Mesenchymal stem cell (in vitro differentiated cells and primary cell): ENCODE data around the gene POTED. TPM values are rescaled to one million over a fixed set of nuclear protein-coding genes. Genes with fewer than 3 reads are reported as not detected.
"Not testable (repeated sequence)": the region's sequence is repeated elsewhere in the genome, so short reads cannot be mapped to it uniquely, and the experiment has no call there.

Experiments
- DNase-seq: peaks from one replicate; pipeline ENCODE4 v3.0.0-alpha.2; 2013
- H2AFZ ChIP-seq: one replicate; pipeline ENCODE4 v1.6.1; 2013; ENCODE audit warnings: low read depth, mild to moderate bottlenecking, control low read depth, inconsistent platforms, low read length, moderate library complexity
- H2AK5ac ChIP-seq: 2 replicates; pipeline ENCODE4 v1.6.1; 2013; ENCODE audit warnings: low read length, moderate library complexity, mild to moderate bottlenecking, inconsistent platforms; ENCODE audit not compliant: severe bottlenecking
- H2BK120ac ChIP-seq: one replicate; pipeline ENCODE4 v1.6.1; 2013; ENCODE audit warnings: low read depth, mild to moderate bottlenecking, inconsistent platforms, low read length, moderate library complexity
- H2BK12ac ChIP-seq, 2 experiments: one replicate each; pipeline ENCODE4 v1.6.1; 2013; ENCODE audit warnings: inconsistent platforms in 2 of 2, low read length in 2 of 2, mild to moderate bottlenecking in 2 of 2, moderate library complexity in 2 of 2, control low read depth in 1 of 2
- H2BK15ac ChIP-seq: one replicate; pipeline ENCODE4 v1.6.1; 2013; ENCODE audit warnings: mild to moderate bottlenecking, low read depth, inconsistent platforms; ENCODE audit not compliant: poor library complexity, severe bottlenecking
- H2BK5ac ChIP-seq: 2 replicates; pipeline ENCODE4 v1.6.1; 2013; ENCODE audit warnings: low read depth, mild to moderate bottlenecking, low read length, control low read depth, inconsistent platforms; ENCODE audit not compliant: poor library complexity, severe bottlenecking
- H3K14ac ChIP-seq, 2 experiments: one replicate each; pipeline ENCODE4 v1.6.1; 2013; ENCODE audit warnings: inconsistent platforms in 2 of 2, low read length in 2 of 2, control low read depth in 1 of 2, mild to moderate bottlenecking in 1 of 2, moderate library complexity in 1 of 2
- H3K18ac ChIP-seq, 2 experiments: one replicate each; pipeline ENCODE4 v1.6.1; 2013; ENCODE audit warnings: inconsistent platforms in 2 of 2, low read length in 2 of 2, control low read depth in 1 of 2, low read depth in 1 of 2, mild to moderate bottlenecking in 1 of 2
- H3K23ac ChIP-seq, 2 experiments: one replicate each; pipeline ENCODE4 v1.6.1; 2013; ENCODE audit warnings: inconsistent platforms in 2 of 2, low read length in 2 of 2, mild to moderate bottlenecking in 2 of 2, moderate library complexity in 2 of 2, control low read depth in 1 of 2
- H3K27ac ChIP-seq: 2 replicates; pipeline ENCODE4 v1.5.1; 2013; ENCODE audit warnings: mild to moderate bottlenecking, moderate library complexity, low read length, control low read depth, inconsistent platforms; ENCODE audit not compliant: poor library complexity, severe bottlenecking
- H3K27me3 ChIP-seq, 2 experiments: 2 replicates each; pipeline versions ENCODE4 v1.6.1 to v1.7.0; 2013; ENCODE audit warnings: low read length in 2 of 2, mild to moderate bottlenecking in 2 of 2, moderate library complexity in 2 of 2, control low read depth in 1 of 2, inconsistent platforms in 1 of 2; ENCODE audit not compliant: control insufficient read depth in 1 of 2, insufficient read depth in 1 of 2
- H3K36me3 ChIP-seq, 2 experiments: 2 replicates each; pipeline versions ENCODE4 v1.6.1 to v1.7.0; 2013; ENCODE audit warnings: low read length in 2 of 2, control low read depth in 1 of 2, inconsistent platforms in 1 of 2, low read depth in 1 of 2, mild to moderate bottlenecking in 1 of 2; ENCODE audit not compliant: insufficient read depth in 2 of 2, control insufficient read depth in 1 of 2
- H3K4ac ChIP-seq, 2 experiments: one replicate each; pipeline ENCODE4 v1.6.1; 2013; ENCODE audit warnings: inconsistent platforms in 2 of 2, low read length in 2 of 2, mild to moderate bottlenecking in 2 of 2, moderate library complexity in 2 of 2, control low read depth in 1 of 2, low read depth in 1 of 2
- H3K4me1 ChIP-seq: 2 replicates; pipeline ENCODE4 v1.6.1; 2013; ENCODE audit warnings: low read depth, low read length, control low read depth; ENCODE audit not compliant: control insufficient read depth, insufficient read depth
- H3K4me2 ChIP-seq: 2 replicates; pipeline ENCODE4 v1.6.1; 2013; ENCODE audit warnings: low read length, mild to moderate bottlenecking, inconsistent platforms; ENCODE audit not compliant: poor library complexity, severe bottlenecking
- H3K4me3 ChIP-seq, 2 experiments: 2 replicates each; pipeline versions ENCODE4 v1.5.1 to v1.7.0; 2013; ENCODE audit warnings: low read length in 2 of 2, mild to moderate bottlenecking in 2 of 2, control low read depth in 1 of 2, low read depth in 1 of 2; ENCODE audit not compliant: insufficient read depth in 1 of 2
- H3K79me1 ChIP-seq: replicated peaks from 2 replicates; pipeline ENCODE4 v1.6.1; 2013; ENCODE audit warnings: mild to moderate bottlenecking, control low read depth, low read length, inconsistent platforms; ENCODE audit not compliant: poor library complexity, severe bottlenecking
- H3K9ac ChIP-seq: 2 replicates; pipeline ENCODE4 v1.7.0; 2013; ENCODE audit warnings: mild to moderate bottlenecking, low read length, moderate library complexity
- H3K9me3 ChIP-seq: 2 replicates; pipeline ENCODE4 v1.7.0; 2013; ENCODE audit warnings: mild to moderate bottlenecking, low read length; ENCODE audit not compliant: control insufficient read depth
- H4K8ac ChIP-seq: one replicate; pipeline ENCODE4 v1.6.1; 2013; ENCODE audit warnings: inconsistent platforms, mild to moderate bottlenecking, low read length, moderate library complexity
- H4K91ac ChIP-seq: one replicate; pipeline ENCODE4 v1.6.1; 2013; ENCODE audit warnings: mild to moderate bottlenecking, low read length, inconsistent platforms
- WGBS: methylation state at CpG from one replicate; pipeline ENCODE4 v1.1.7; 2013; ENCODE audit warnings: mixed read lengths; 5-methylcytosine and 5-hydroxymethylcytosine counted together
- polyA plus RNA-seq, 2 experiments: library from polyadenylated mRNA; stranded (reverse); fragments of 200-250 nt; gene quantifications; one replicate each; pipeline ENCODE4 v1.2.3, GENCODE V29; 2013
- small RNA-seq: library from polyadenylated mRNA; stranded (forward); fragments of <200 nt; extraction: miRNeasy Mini kit (QIAGEN cat#:217004); gene quantifications from one replicate; pipeline ENCODE3, GENCODE V24; 2013; ENCODE audit warnings: low read depth

The POTED gene
- polyA plus RNA-seq (2013, experiment 1 of 2): not detected
- not detected for polyA plus RNA-seq (2013, experiment 2 of 2)

DNA sequence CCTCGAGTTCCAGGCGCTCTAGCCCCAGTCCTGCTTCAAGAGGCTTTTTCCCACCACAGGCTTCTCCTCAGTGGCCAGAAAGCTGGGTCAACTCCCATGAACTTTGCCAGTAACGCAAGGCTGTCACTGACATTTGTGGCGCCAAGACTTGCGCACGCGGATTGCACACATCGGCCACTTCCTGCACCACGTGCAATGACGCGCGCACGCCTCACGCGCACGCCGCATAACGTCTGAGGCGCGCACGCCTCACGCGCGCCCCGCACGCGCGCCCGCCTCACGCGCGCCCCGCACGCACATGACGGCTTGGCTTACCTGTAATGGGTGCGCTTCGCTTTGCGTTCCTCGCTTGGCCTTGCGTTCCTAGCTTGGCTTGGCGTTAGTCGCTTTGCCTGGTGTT, at the start of gene POTED:
Gene POTED, plus strand, starts transcription at position 301 of the 400 bp plus-strand sequence. CDS start 452 bp downstream, outside the sequence.
- H3K9me3 ChIP-seq, H3K27me3 ChIP-seq, H3K23ac ChIP-seq, H2BK120ac ChIP-seq, H2BK15ac ChIP-seq, H3K27ac ChIP-seq, H3K14ac ChIP-seq, H3K18ac ChIP-seq, H4K91ac ChIP-seq, H3K36me3 ChIP-seq, H2AFZ ChIP-seq, H3K4ac ChIP-seq, H3K79me1 ChIP-seq, H2BK12ac ChIP-seq, DNase-seq, H2BK5ac ChIP-seq, H3K4me2 ChIP-seq, H3K4me3 ChIP-seq, H4K8ac ChIP-seq, H2AK5ac ChIP-seq, H3K9ac ChIP-seq, H3K4me1 ChIP-seq: not testable (repeated sequence)
- over 99% methylated on average over 33 of the region's 42 CpGs for WGBS

DNA sequence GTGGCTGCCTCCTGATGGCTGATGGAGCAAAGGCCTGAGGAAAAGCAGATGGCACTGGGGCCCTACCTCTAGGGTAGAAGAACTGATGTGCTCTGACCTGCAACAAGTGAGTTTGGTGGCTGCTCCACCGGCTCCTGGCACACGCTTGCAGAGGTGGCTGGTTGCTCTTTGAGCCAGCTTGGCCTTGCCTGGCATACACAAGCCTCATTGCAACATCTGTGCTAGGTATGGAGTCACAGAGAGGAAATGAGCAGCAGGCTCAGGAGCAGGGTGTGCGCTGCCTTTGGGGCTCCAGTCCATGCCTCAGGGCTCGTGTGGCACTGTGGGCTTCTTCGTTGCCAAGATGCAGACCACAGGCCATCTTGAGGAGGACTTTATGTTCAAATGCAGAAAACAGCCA, 40.5 kb downstream of the POTED start:
- H4K8ac ChIP-seq: not testable (repeated sequence)

DNA sequence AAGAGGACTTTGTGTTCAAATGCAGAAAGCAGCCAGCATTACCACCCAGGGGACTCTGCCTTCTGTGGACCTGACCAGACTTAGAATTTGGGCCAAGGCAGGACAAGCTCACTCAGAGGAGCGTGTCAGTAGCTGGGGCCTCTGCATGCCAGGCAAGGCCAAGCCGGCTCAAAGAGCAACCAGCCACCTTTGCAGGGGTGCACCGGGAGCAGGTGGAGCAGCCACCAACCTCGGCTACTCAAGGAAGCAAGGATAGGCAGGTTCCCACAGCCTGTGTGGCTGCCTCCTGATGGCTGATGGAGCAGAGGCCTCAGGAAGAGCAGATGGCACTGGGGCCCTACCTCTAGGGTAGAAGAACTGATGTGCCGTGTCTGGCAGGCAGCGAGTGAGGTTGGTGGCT, 42.2 kb downstream of the POTED start:
- H3K36me3 ChIP-seq: not testable (repeated sequence)

More for the DNA sequence above, 40.5 kb downstream of the POTED start:
- WGBS: no CpG with 5 or more reads among the region's 5 CpGs
- H2AFZ ChIP-seq, H3K18ac ChIP-seq, H3K27me3 ChIP-seq, H3K14ac ChIP-seq, H3K4me2 ChIP-seq, H2BK5ac ChIP-seq, H3K23ac ChIP-seq, H4K91ac ChIP-seq, H3K9ac ChIP-seq, H3K4me3 ChIP-seq, H3K79me1 ChIP-seq, H2BK12ac ChIP-seq, DNase-seq, H3K9me3 ChIP-seq, H2BK120ac ChIP-seq, H2AK5ac ChIP-seq, H3K4ac ChIP-seq, H3K4me1 ChIP-seq, H3K27ac ChIP-seq, H2BK15ac ChIP-seq, H3K36me3 ChIP-seq: not testable (repeated sequence)

More for the DNA sequence above, 42.2 kb downstream of the POTED start:
- not testable (repeated sequence) for H3K27ac ChIP-seq, DNase-seq, H3K23ac ChIP-seq, H3K4me3 ChIP-seq, H3K79me1 ChIP-seq, H3K4me2 ChIP-seq, H3K9me3 ChIP-seq, H2BK15ac ChIP-seq, H4K91ac ChIP-seq, H4K8ac ChIP-seq, H3K14ac ChIP-seq, H2BK5ac ChIP-seq, H2AK5ac ChIP-seq, H3K9ac ChIP-seq, H3K27me3 ChIP-seq, H3K4me1 ChIP-seq, H3K4ac ChIP-seq, H2BK12ac ChIP-seq, H2AFZ ChIP-seq, H2BK120ac ChIP-seq, H3K18ac ChIP-seq
- 71% methylated on average over 5 of the region's 6 CpGs for WGBS

Small RNA genes within 50 kb of the gene (small RNA-seq; reads per million reads assigned to genes)
- gene AL050303.3: not detected
- gene MIR3118-1: not detected
- gene RNU6-286P: not detected
